Adrenal gland (tissue), 19 donors: ENCODE data around the gene CTLA4. TPM values are rescaled to one million over a fixed set of nuclear protein-coding genes. Genes with fewer than 3 reads are reported as not detected.

Experiments used
- DNase-seq, 7 donors: peaks; one replicate each; pipeline ENCODE4 v3.0.0-alpha.2; 2019 to 2020
- H3K27ac ChIP-seq, 5 donors: fragments of 200-600 bp; sonication (generic) in 4 of 5; 1 replicate in 3 of 5; 2 replicates in 2 of 5; pipeline versions ENCODE4 v1.5.1 to v1.8.0; 2016 to 2020; ENCODE audit warnings: mild to moderate bottlenecking in 1 of 5
- H3K27me3 ChIP-seq: fragments of 200-600 bp; 2 replicates; pipeline ENCODE4 v1.8.0; 2021
- H3K36me3 ChIP-seq, 2 donors: fragments of 200-600 bp; replicated peaks in 1 of 2; 1 replicate in 1 of 2; 2 replicates in 1 of 2; pipeline versions ENCODE4 v1.5.1 to v1.8.0; 2018 to 2022
- H3K4me1 ChIP-seq, 2 donors: fragments of 200-600 bp; replicated peaks in 1 of 2; 1 replicate in 1 of 2; 2 replicates in 1 of 2; pipeline versions ENCODE4 v1.5.1 to v1.8.0; 2018 to 2021
- H3K4me3 ChIP-seq, 4 donors: fragments of 200-600 bp; sonication (generic) in 3 of 4; one replicate each; pipeline ENCODE4 v1.5.1; 2016 to 2018
- H3K9me3 ChIP-seq, 3 donors: fragments of 200-600 bp; sonication (generic) in 1 of 3; replicated peaks in 1 of 3; 1 replicate in 2 of 3; 2 replicates in 1 of 3; pipeline versions ENCODE4 v1.5.1 to v1.8.0; 2016 to 2021
- POLR2A ChIP-seq, 2 donors: fragments of 450-650 bp; IDR thresholded peaks; one replicate each; pipeline ENCODE4 v1.6.1; 2017; ENCODE audit warnings: antibody characterized with exemption in 2 of 2, mild to moderate bottlenecking in 2 of 2, moderate library complexity in 1 of 2
- WGBS, 4 donors: extraction: QIAGEN DNeasy Blood & Tissue Kit in 2 of 4; methylation state at CpG; one replicate each; pipeline versions ENCODE4 v1.1.5 to v1.1.7; 2013 to 2017; 5-methylcytosine and 5-hydroxymethylcytosine counted together
- intact Hi-C, 2 donors: fragments of 100-400 bp; cut with DNase I; formaldehyde crosslinking; loops; one replicate each; pipeline versions ENCODE4 v1.14.1 to v1.15.0; 2022 to 2023
- long read RNA-seq, 10 donors: library from polyadenylated mRNA in 3 of 10; unstranded in 2 of 10; stranded (forward) in 1 of 10; transcript quantifications; one replicate each; pipeline ENCODE4 v2.0.0 and lab custom pipeline, GENCODE V29; 2021 to 2026
- polyA plus RNA-seq, 3 donors: library from polyadenylated mRNA; stranded (reverse); fragments of 200-250 nt in 2 of 3; fragments of 350-450 nt in 1 of 3; fragmentation: Illumina TruSeq in 1 of 3; extraction: RNeasy Lipid Tissue Mini Kit (QIAGEN cat#74804) in 1 of 3; gene quantifications; one replicate each; pipeline ENCODE4 v1.2.3, GENCODE V29; 2013 to 2014
- total RNA-seq, 9 donors: library from RNA; depleted of rRNA in 4 of 9; stranded (reverse); fragments of >200 nt in 4 of 9; fragments of 120-200 nt in 1 of 9; fragmentation: NEBNext Ultra II Directional in 1 of 9; extraction: Animal tissue kit (Norgen Biotek cat#: 25700) in 1 of 9; gene quantifications; one replicate each; pipeline versions ENCODE4 v1.1.0 to v1.2.4, GENCODE V29; 2013 to 2023
- TF ChIP-seq, protein P1 (sequence below), 6 experiments: fragments of 450-650 bp in 4 of 6; fragments of 200-600 bp in 2 of 6; sonication (generic) in 1 of 6; IDR thresholded peaks; 1 replicate in 5 of 6; 2 replicates in 1 of 6; pipeline versions ENCODE4 v1.5.1 to v1.8.0; 2016 to 2021; ENCODE audit warnings: antibody characterized with exemption in 6 of 6, mild to moderate bottlenecking in 2 of 6, moderate library complexity in 1 of 6
- donor health status: healthy with polysubstance abuse.
- donor health status: Bipolar disorder and iron deficiency.
- donor health status: DM: yes; HTN: yes; CAD: no.
- donor health status: DM: no; HTN: no; CAD: no.
- donor health status: DM: no; HTN: no; CAD: no.
- donor health status: DM: yes; HTN: yes; CAD: no.

CTLA4 gene
- total RNA-seq (under 1 TPM in 2 of 9 donors, not detected in 7; 0.06 to 0.50 TPM), polyA plus RNA-seq (under 1 TPM in 2 of 3 donors, not detected in 1; 0.03 to 0.15 TPM)
- long read RNA-seq, donor 1 = 0 reads
- long read RNA-seq, donor 2 = 0 reads
- long read RNA-seq, donor 3 = 0 reads
- long read RNA-seq, donor 4 = 0 reads
- long read RNA-seq, donor 5 = 0 reads
- long read RNA-seq, donor 6 = 0 reads
- long read RNA-seq, donor 7 = 0 reads
- long read RNA-seq, donor 8 = 0 reads
- long read RNA-seq, donor 9 = 0 reads
- long read RNA-seq, donor 10 = 0 reads

DNA sequence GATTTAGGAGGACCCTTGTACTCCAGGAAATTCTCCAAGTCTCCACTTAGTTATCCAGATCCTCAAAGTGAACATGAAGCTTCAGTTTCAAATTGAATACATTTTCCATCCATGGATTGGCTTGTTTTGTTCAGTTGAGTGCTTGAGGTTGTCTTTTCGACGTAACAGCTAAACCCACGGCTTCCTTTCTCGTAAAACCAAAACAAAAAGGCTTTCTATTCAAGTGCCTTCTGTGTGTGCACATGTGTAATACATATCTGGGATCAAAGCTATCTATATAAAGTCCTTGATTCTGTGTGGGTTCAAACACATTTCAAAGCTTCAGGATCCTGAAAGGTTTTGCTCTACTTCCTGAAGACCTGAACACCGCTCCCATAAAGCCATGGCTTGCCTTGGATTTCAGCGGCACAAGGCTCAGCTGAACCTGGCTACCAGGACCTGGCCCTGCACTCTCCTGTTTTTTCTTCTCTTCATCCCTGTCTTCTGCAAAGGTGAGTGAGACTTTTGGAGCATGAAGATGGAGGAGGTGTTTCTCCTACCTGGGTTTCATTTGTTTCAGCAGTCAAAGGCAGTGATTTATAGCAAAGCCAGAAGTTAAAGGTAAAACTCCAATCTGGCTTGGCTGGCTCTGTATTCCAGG is at the start of gene CTLA4:
Gene CTLA4, plus strand, starts transcription at position 211 of the 640 bp plus-strand sequence. Its CDS starts 172 bp downstream, at position 383.
- no peak for DNase-seq
- intact Hi-C loops = no loop called here
- no peaks in the 10 kb centered on the region for H3K4me1 ChIP-seq
- H3K36me3 ChIP-seq = no peaks in the 10 kb centered on the region
- no peaks in the 10 kb centered on the region for H3K9me3 ChIP-seq
- no peak within 1 kb of the TSS for H3K4me3 ChIP-seq
- H3K27me3 ChIP-seq = no peaks in the 10 kb centered on the region
- TF ChIP-seq, protein P1, sequence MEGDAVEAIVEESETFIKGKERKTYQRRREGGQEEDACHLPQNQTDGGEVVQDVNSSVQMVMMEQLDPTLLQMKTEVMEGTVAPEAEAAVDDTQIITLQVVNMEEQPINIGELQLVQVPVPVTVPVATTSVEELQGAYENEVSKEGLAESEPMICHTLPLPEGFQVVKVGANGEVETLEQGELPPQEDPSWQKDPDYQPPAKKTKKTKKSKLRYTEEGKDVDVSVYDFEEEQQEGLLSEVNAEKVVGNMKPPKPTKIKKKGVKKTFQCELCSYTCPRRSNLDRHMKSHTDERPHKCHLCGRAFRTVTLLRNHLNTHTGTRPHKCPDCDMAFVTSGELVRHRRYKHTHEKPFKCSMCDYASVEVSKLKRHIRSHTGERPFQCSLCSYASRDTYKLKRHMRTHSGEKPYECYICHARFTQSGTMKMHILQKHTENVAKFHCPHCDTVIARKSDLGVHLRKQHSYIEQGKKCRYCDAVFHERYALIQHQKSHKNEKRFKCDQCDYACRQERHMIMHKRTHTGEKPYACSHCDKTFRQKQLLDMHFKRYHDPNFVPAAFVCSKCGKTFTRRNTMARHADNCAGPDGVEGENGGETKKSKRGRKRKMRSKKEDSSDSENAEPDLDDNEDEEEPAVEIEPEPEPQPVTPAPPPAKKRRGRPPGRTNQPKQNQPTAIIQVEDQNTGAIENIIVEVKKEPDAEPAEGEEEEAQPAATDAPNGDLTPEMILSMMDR (IDR thresholded peaks at IDR 0.05) = no peak
- TF ChIP-seq POLR2A (IDR thresholded peaks at IDR 0.05) = no peak
- WGBS, 4 donors = 68 to 81% (median 79%) methylated on average over 6 of the region's 6 CpGs
- H3K27ac ChIP-seq = no peak within 1 kb of the TSS

DNA sequence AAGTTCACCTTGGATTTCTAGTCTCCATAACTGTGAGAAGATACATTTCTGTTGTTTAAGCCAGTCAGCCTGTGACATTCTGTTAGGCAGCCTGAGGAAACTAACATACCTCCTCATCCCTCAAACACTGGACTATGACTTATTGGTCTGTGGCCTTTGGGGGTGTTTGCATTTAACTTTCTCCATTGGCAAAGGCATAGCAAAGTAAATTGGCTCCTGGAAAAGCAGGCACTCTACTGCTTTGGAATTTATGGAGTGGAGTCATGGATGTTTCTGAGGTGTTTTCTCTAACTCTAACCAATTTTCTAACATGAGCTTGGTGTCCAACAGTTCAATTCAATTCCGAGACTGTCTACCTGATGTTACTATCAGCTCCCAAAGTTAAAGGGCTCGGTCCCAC is 48.9 kb upstream of the CTLA4 start:
- peaks cover 0 to 9% of the 10 kb centered on the region in 2 donors for H3K4me1 ChIP-seq
- no peaks in the 10 kb centered on the region for H3K36me3 ChIP-seq
- H3K27me3 ChIP-seq = no peaks in the 10 kb centered on the region
- no peak overlapping the region for H3K27ac ChIP-seq
- WGBS, 4 donors = 75 to 88% (median 83%) methylated on average over 2 of the region's 2 CpGs
- intact Hi-C loops = loop anchor here in 1 of 2 donors (5.0 kb wide), 1 partner anchor 336 kb away; no protein-coding TSS in a partner anchor
- H3K4me3 ChIP-seq = no peak overlapping the region
- DNase-seq = no peak
- no peak for TF ChIP-seq POLR2A (IDR thresholded peaks at IDR 0.05)
- TF ChIP-seq, protein P1 (IDR thresholded peaks at IDR 0.05) = no peak
- H3K9me3 ChIP-seq = no peaks in the 10 kb centered on the region

DNA sequence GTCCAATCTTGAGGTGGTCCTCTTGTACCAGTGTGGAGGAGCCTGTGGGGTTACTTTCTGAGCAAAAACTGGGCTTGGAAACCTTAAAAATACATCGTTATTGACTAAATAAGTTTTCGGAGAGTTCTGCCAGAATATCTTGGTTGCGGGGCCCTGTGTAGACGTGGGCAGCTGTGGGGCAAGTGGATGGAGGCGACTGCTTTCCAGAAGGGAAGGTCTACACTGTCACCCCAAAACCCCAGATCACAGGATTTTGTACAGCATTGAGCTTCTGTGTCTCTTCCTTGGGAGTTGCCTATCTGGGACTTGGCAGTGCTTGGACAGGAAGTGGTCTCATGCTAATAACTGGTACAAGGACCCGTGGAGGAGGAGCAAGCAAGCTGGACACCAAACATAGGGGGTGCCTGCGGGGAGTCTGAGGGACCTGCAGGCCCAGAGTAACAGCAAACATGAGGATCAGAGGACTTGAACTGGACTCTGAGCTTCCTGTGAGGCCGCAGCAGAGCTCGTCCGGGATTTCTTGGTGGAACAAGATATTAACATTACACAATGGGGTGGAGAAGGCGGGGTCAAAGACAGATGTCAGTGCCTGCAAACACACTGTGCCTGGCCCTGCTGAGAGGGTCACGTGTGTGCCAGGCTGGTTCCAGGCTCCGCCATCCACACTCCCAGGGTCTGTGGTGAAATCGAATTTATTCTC is 48.0 kb upstream of the CTLA4 start:
- Histone ChIP-seq H3K36me3 (no peaks in the 10 kb centered on the region), H3K4me3 (no peak overlapping the region), H3K4me1 (peaks cover 0 to 6% of the 10 kb centered on the region in 2 donors), H3K27ac (no peak overlapping the region), H3K9me3 (no peaks in the 10 kb centered on the region), H3K27me3 (no peaks in the 10 kb centered on the region)
- intact Hi-C loops = loop anchor here in 1 of 2 donors (5.0 kb wide), 1 partner anchor 337 kb away; no protein-coding TSS in a partner anchor
- no peak for DNase-seq
- TF ChIP-seq, protein P1 (IDR thresholded peaks at IDR 0.05) = no peak
- TF ChIP-seq POLR2A (IDR thresholded peaks at IDR 0.05) = no peak
- WGBS, 4 donors = 74 to 85% (median 75%) methylated on average over 14 of the region's 14 CpGs

DNA sequence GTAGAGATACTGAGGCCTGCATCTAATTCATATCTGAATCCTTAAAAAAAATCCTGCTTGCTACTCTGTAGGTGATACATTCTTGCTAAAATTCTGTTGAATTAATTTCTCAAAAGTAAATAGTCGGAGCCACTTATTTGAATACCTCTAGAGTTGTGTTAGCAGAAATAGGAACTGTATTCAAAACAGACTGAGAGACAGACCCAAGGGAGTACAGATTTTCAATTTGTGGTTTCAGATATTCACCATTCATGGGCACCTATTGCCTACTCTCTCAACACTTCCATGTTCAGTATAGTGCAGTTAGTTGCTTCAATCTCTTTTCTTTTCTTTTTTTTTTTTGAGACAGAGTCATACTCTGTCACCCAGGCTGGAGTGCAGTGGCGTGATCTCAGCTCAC is 46.6 kb upstream of the CTLA4 start:
- Histone ChIP-seq H3K27me3 (no peaks in the 10 kb centered on the region), H3K4me3 (no peak overlapping the region), H3K4me1 (no peaks in the 10 kb centered on the region), H3K27ac (no peak overlapping the region), H3K9me3 (no peaks in the 10 kb centered on the region), H3K36me3 (no peaks in the 10 kb centered on the region)
- 82 to 96% (median 88%) methylated on average over 2 of the region's 2 CpGs for WGBS, 4 donors
- intact Hi-C loops = no loop called here
- TF ChIP-seq, protein P1 (IDR thresholded peaks at IDR 0.05) = no peak
- no peak for TF ChIP-seq POLR2A (IDR thresholded peaks at IDR 0.05)
- no peak for DNase-seq
